HCT116 (cell line): ENCODE data around the gene FAM90A1.
"Not testable (repeated sequence)": the region's sequence is repeated elsewhere in the genome, so short reads cannot be mapped to it uniquely, and the experiment has no call there.

Experiments
- RAD21 ChIP-seq: IDR thresholded peaks from 2 replicates; pipeline ENCODE4 v1.6.1; 2012; ENCODE audit warnings: low read depth, mild to moderate bottlenecking
- TF ChIP-seq, protein P1 (sequence below): IDR thresholded peaks from 2 replicates; pipeline ENCODE4 v1.6.1; 2012; ENCODE audit warnings: low read depth

DNA sequence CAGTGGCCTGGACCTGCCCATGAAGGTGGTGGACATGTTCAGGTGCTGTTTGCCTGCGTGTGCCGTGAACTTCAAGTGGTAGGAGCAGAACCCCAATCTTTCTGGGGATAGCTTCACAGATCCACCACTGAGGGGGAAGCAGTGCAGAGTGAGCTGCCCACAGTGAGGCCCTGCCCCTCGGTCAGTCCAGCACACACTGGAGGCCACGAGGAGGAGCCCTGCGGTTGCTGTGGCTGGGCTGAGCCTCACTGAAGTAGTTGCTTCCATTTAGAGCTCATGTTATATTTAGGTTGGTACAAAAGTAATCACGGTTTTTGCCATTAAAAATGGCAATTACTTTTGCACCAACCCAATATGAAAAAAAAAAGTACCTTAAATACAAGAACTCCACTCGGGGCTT is 2.1 kb upstream of the FAM90A1 start:
- not testable (repeated sequence) for TF ChIP-seq RAD21
- TF ChIP-seq, protein P1, sequence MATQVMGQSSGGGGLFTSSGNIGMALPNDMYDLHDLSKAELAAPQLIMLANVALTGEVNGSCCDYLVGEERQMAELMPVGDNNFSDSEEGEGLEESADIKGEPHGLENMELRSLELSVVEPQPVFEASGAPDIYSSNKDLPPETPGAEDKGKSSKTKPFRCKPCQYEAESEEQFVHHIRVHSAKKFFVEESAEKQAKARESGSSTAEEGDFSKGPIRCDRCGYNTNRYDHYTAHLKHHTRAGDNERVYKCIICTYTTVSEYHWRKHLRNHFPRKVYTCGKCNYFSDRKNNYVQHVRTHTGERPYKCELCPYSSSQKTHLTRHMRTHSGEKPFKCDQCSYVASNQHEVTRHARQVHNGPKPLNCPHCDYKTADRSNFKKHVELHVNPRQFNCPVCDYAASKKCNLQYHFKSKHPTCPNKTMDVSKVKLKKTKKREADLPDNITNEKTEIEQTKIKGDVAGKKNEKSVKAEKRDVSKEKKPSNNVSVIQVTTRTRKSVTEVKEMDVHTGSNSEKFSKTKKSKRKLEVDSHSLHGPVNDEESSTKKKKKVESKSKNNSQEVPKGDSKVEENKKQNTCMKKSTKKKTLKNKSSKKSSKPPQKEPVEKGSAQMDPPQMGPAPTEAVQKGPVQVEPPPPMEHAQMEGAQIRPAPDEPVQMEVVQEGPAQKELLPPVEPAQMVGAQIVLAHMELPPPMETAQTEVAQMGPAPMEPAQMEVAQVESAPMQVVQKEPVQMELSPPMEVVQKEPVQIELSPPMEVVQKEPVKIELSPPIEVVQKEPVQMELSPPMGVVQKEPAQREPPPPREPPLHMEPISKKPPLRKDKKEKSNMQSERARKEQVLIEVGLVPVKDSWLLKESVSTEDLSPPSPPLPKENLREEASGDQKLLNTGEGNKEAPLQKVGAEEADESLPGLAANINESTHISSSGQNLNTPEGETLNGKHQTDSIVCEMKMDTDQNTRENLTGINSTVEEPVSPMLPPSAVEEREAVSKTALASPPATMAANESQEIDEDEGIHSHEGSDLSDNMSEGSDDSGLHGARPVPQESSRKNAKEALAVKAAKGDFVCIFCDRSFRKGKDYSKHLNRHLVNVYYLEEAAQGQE = not testable (repeated sequence)
